Common myeloid progenitor, CD34-positive (primary cell): ENCODE measurements around the gene SELL.
A peak's percentile ranks its signal among the peaks of the same experiment; 100 is the strongest.
"Not testable (repeated sequence)": the region's sequence is repeated elsewhere in the genome, so short reads cannot be mapped to it uniquely, and the experiment has no call there.

Experiments
- CTCF ChIA-PET: fragments of 350-600 bp; sonication (Branson Sonifier 250); formaldehyde crosslinking; loops from one replicate; lab custom pipeline; 2021; ENCODE audit warnings: antibody characterized with exemption; lab: Charles Lee
- POLR2A ChIA-PET: fragments of 350-600 bp; sonication (Branson Sonifier 250); formaldehyde crosslinking; loops from one replicate; lab custom pipeline; 2021; ENCODE audit warnings: antibody characterized with exemption; lab: Charles Lee
- DNase-seq, 3 donors: peaks; one replicate each; pipeline versions ENCODE4 v3.0.0 to v3.0.0-alpha.2; 2013
- H3K27ac ChIP-seq, 2 experiments: 1 replicate in 1 of 2; 2 replicates in 1 of 2; pipeline ENCODE4 v1.7.0; 2013; ENCODE audit warnings: inconsistent platforms in 2 of 2, low read length in 2 of 2, mild to moderate bottlenecking in 2 of 2, low read depth in 1 of 2, moderate library complexity in 1 of 2; ENCODE audit not compliant: severe bottlenecking in 2 of 2, insufficient read depth in 1 of 2, poor library complexity in 1 of 2
- H3K27me3 ChIP-seq, 5 experiments: replicated peaks in 2 of 5; 1 replicate in 3 of 5; 2 replicates in 2 of 5; pipeline versions ENCODE4 v1.6.1 to v1.7.0; 2013; ENCODE audit warnings: low read length in 4 of 5, mild to moderate bottlenecking in 2 of 5, moderate library complexity in 2 of 5, inconsistent platforms in 1 of 5; ENCODE audit not compliant: insufficient read depth in 5 of 5, control insufficient read depth in 4 of 5
- H3K36me3 ChIP-seq, 4 experiments: 1 replicate in 2 of 4; 2 replicates in 2 of 4; pipeline versions ENCODE4 v1.6.1 to v1.7.0; 2013; ENCODE audit warnings: low read length in 3 of 4, control low read depth in 1 of 4, mild to moderate bottlenecking in 1 of 4; ENCODE audit not compliant: control insufficient read depth in 4 of 4, insufficient read depth in 4 of 4
- H3K4me1 ChIP-seq, 4 experiments: 1 replicate in 3 of 4; 2 replicates in 1 of 4; pipeline versions ENCODE4 v1.6.1 to v1.7.1; 2013; ENCODE audit warnings: low read length in 3 of 4, mild to moderate bottlenecking in 3 of 4, control low read depth in 1 of 4, inconsistent platforms in 1 of 4, moderate library complexity in 1 of 4; ENCODE audit not compliant: control insufficient read depth in 4 of 4, insufficient read depth in 4 of 4; ENCODE audit errors: control extremely low read depth in 1 of 4
- H3K4me3 ChIP-seq, 7 experiments: 1 replicate in 4 of 7; 2 replicates in 3 of 7; pipeline versions ENCODE4 v1.5.1 to v1.7.0; 2013; ENCODE audit warnings: mild to moderate bottlenecking in 7 of 7, low read length in 6 of 7, moderate library complexity in 6 of 7, inconsistent platforms in 2 of 7, low read depth in 2 of 7, control low read depth in 1 of 7; ENCODE audit not compliant: insufficient read depth in 4 of 7, control insufficient read depth in 1 of 7; ENCODE audit errors: extremely low read depth in 1 of 7
- H3K9me3 ChIP-seq, 5 experiments: 1 replicate in 4 of 5; 2 replicates in 1 of 5; pipeline versions ENCODE4 v1.6.1 to v1.7.1; 2013; ENCODE audit warnings: low read length in 4 of 5, mild to moderate bottlenecking in 2 of 5, inconsistent platforms in 1 of 5, low read depth in 1 of 5, moderate library complexity in 1 of 5; ENCODE audit not compliant: control insufficient read depth in 4 of 5, insufficient read depth in 2 of 5; ENCODE audit errors: control extremely low read depth in 1 of 5
- WGBS: methylation state at CpG from one replicate; pipeline ENCODE4 v1.1.5; 2013; ENCODE audit not compliant: insufficient coverage; 5-methylcytosine and 5-hydroxymethylcytosine counted together

The SELL gene

GRCh38 chr1:169676001-169676400 lies 35.4 kb downstream of the SELL start:
- WGBS = 0% methylated on average over 1 of the region's 2 CpGs

GRCh38 chr1:169670836-169671235 lies 40.6 kb downstream of the SELL start:
- ChIA-PET CTCF (interaction anchor here (0.6 to 2.1 kb wide), 7 partner anchors 10 to 209 kb away, joined by 3 to 8 read pairs (median 3); no protein-coding TSS in a partner anchor), POLR2A (no interaction called here)
- DNase-seq = peak in 2 of 3 donors; percentile 20 to 45
- Histone ChIP-seq H3K9me3 (peaks cover 0 to 3% (median 2%) of the 10 kb centered on the region in 5 experiments), H3K27me3 (no peaks in the 10 kb centered on the region), H3K4me1 (peaks cover 9 to 38% (median 30%) of the 10 kb centered on the region in 4 experiments), H3K27ac (peak overlapping the region; percentile 25 to 28), H3K4me3 (peak overlapping the region in 1 of 7 experiments; percentile 23), H3K36me3 (no peaks in the 10 kb centered on the region)
- 0% methylated on average over 2 of the region's 3 CpGs for WGBS

More at GRCh38 chr1:169676001-169676400, 35.4 kb downstream of the SELL start:
- DNase-seq = peak in 2 of 3 donors; percentile 37 to 41
- H3K27me3 ChIP-seq = no peaks in the 10 kb centered on the region
- peak overlapping the region in 2 of 7 experiments; percentile 23 to 53 for H3K4me3 ChIP-seq
- H3K9me3 ChIP-seq = peaks cover 0 to 3% (median 2%) of the 10 kb centered on the region in 5 experiments
- H3K27ac ChIP-seq = no peak overlapping the region
- ChIA-PET POLR2A (no interaction called here), CTCF (interaction anchor here (1.2 to 3.5 kb wide), 4 partner anchors 13 to 74 kb away, joined by 3 to 13 read pairs (median 7); no protein-coding TSS in a partner anchor)
- no peaks in the 10 kb centered on the region for H3K36me3 ChIP-seq
- peaks cover 15 to 35% (median 23%) of the 10 kb centered on the region in 4 experiments for H3K4me1 ChIP-seq

GRCh38 chr1:169670244-169670643 lies 41.2 kb downstream of the SELL start:
- DNase-seq, POLR2A ChIA-PET, H3K36me3 ChIP-seq, H3K4me3 ChIP-seq, H3K27me3 ChIP-seq, H3K9me3 ChIP-seq: not testable (repeated sequence)
- H3K27ac ChIP-seq = peak overlapping the region in 1 of 2 experiments; percentile 28
- CTCF ChIA-PET = interaction anchor here (0.6 to 1.4 kb wide), 4 partner anchors 12 to 209 kb away, joined by 3 to 8 read pairs (median 4); no protein-coding TSS in a partner anchor
- H3K4me1 ChIP-seq = peaks cover 5 to 33% (median 27%) of the 10 kb centered on the region in 4 experiments
- WGBS = no CpG with 5 or more reads among the region's 3 CpGs

DNA sequence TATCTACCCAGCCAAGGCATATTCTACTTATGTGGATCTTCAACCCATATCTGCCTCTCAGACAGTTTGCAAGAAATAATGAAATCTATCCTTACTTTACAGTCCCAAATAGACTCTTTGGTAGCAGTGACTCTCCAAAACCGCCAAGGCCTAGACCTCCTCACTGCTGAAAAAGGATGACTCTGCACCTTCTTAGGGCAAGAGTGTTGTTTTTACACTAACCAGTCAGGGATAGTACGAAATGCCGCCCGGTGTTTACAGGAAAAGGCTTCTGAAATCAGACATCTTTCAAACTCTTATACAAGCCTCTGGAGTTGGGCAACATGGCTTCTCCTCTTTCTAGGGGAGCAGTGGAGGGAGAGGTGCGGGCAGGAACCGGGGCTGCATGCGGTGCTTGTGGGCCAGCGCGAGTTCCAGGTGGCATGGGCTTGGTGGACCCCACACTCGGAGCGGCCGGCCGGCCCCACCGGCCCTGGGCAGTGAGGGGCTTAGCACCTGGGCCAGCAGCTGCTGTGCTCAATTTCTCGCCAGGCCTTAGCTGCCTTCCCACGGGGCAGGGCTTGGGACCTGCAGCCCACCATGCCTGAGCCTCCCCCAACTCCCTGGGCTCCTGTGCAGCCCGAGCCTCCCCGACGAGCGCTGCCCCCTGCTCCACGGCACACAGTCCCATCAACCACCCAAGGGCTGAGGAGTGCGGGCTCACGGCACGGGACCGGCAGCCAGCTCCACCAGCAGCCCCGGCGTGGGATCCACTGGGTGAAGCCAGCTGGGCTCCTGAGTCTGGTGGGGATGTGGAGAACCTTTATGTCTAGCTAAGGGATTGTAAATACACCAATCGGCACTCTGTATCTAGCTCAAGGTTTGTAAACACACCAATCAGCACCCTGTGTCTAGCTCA lies 43.5 kb downstream of the SELL start:
- POLR2A ChIA-PET, H3K27me3 ChIP-seq, H3K36me3 ChIP-seq, H3K9me3 ChIP-seq: not testable (repeated sequence)
- CTCF ChIA-PET = interaction anchor here (0.8 to 1.2 kb wide), 3 partner anchors 8 to 44 kb away, joined by 3 to 4 read pairs (median 3); no protein-coding TSS in a partner anchor
- Histone ChIP-seq H3K4me3 (peak overlapping the region in 3 of 7 experiments; percentile 4 to 33 (median 6)), H3K4me1 (peaks cover 5 to 33% (median 27%) of the 10 kb centered on the region in 4 experiments), H3K27ac (peak overlapping the region; percentile 14 to 26)
- WGBS = 4% methylated on average over 4 of the region's 28 CpGs
- peak; percentile 22 to 84 (median 73) for DNase-seq

- 23% methylated on average over 1 of the region's 2 CpGs for WGBS
- H3K9me3 ChIP-seq, CTCF ChIA-PET, H3K36me3 ChIP-seq, POLR2A ChIA-PET, H3K27me3 ChIP-seq: not testable (repeated sequence)
- Histone ChIP-seq H3K4me3 (peak overlapping the region in 1 of 7 experiments; percentile 33), H3K4me1 (peaks cover 5 to 33% (median 29%) of the 10 kb centered on the region in 4 experiments), H3K27ac (peak overlapping the region; percentile 14 to 26)
- peak; percentile 14 to 72 (median 51) for DNase-seq
These were observed 44.2 kb downstream of the SELL start for GRCh38 chr1:169667227-169667639.

- POLR2A ChIA-PET = not testable (repeated sequence)
These were observed 48.7 kb downstream of the SELL start for GRCh38 chr1:169662680-169663079.

More at GRCh38 chr1:169662680-169663079, 48.7 kb downstream of the SELL start:
- H3K4me1 ChIP-seq = peaks cover 0 to 14% (median 9%) of the 10 kb centered on the region in 4 experiments
- H3K4me3 ChIP-seq, H3K27ac ChIP-seq, H3K27me3 ChIP-seq, H3K9me3 ChIP-seq, DNase-seq, H3K36me3 ChIP-seq, CTCF ChIA-PET: not testable (repeated sequence)
- 95% methylated on average over 6 of the region's 8 CpGs for WGBS
